Mammary epithelial cell (primary cell): ENCODE data around the gene DSCAML1.

Experiments
- CTCF ChIP-seq, 2 donors: IDR thresholded peaks in 1 of 2; conservative IDR thresholded peaks in 1 of 2; 2 replicates each; pipeline ENCODE4 v1.5.1; 2011 to 2012; ENCODE audit warnings: inconsistent platforms in 2 of 2, low read length in 2 of 2, mild to moderate bottlenecking in 2 of 2, control low read depth in 1 of 2, low read depth in 1 of 2; ENCODE audit not compliant: insufficient read depth in 1 of 2; ENCODE audit errors: extremely low read depth in 1 of 2
- EZH2 ChIP-seq: IDR thresholded peaks from 2 replicates; pipeline ENCODE4 v1.6.1; 2012; ENCODE audit warnings: low read length, inconsistent platforms, borderline replicate concordance

GRCh38 chr11:117792992-117793391 lies 4.0 kb downstream of the DSCAML1 start:
- TF ChIP-seq CTCF (conservative IDR thresholded peaks at IDR 0.05 in 1 of 2, IDR thresholded peaks at IDR 0.05 in 1 of 2; ENCODE audit: extremely low read depth in 1 of 2, insufficient read depth in 1 of 2, low read depth in 1 of 2, low read length in 2 of 2) (no peak), EZH2 (no peak)
